Activated T-cell treated with anti-CD3 and anti-CD28 coated beads, Interleukin-2, amount 50 U/mL, for 72 hours (primary cell): ENCODE data around the gene RECQL5. TPM values are rescaled to one million over a fixed set of nuclear protein-coding genes. Genes with fewer than 3 reads are reported as not detected.
A peak's percentile ranks its signal among the peaks of the same experiment; 100 is the strongest.

Experiments used
- ATAC-seq, 2 donors: fragments of 150-1000 bp; cut with Tn5 transposase; replicated peaks in 1 of 2; 2 replicates each; pipeline ENCODE4 v1.10.0; 2021; ENCODE audit warnings: moderate library complexity in 2 of 2, mild to moderate bottlenecking in 1 of 2
- DNase-seq, 2 donors: peaks; one replicate each; pipeline ENCODE4 v3.0.0; 2021 to 2022; ENCODE audit warnings: mixed read lengths in 1 of 2
- H3K27ac Mint-ChIP-seq: one replicate; pipeline ENCODE4 v1.8.0; 2022; ENCODE audit warnings: mild to moderate bottlenecking, moderate library complexity, mixed read lengths
- H3K27me3 Mint-ChIP-seq: one replicate; pipeline ENCODE4 v1.8.0; 2022; ENCODE audit warnings: low read depth, mixed read lengths
- H3K36me3 Mint-ChIP-seq, 2 donors: one replicate each; pipeline ENCODE4 v1.8.0; 2022; ENCODE audit warnings: mixed read lengths in 2 of 2, mild to moderate bottlenecking in 1 of 2; ENCODE audit not compliant: insufficient read depth in 2 of 2
- H3K4me1 Mint-ChIP-seq: one replicate; pipeline ENCODE4 v1.8.0; 2022; ENCODE audit warnings: low read depth, mixed read lengths
- H3K4me3 Mint-ChIP-seq, 2 donors: one replicate each; pipeline ENCODE4 v1.8.0; 2022; ENCODE audit warnings: mild to moderate bottlenecking in 2 of 2, mixed read lengths in 2 of 2, moderate library complexity in 2 of 2
- H3K9me3 Mint-ChIP-seq, 2 donors: one replicate each; pipeline ENCODE4 v1.8.0; 2022; ENCODE audit warnings: mixed read lengths in 2 of 2
- total RNA-seq, 2 donors: library from RNA; stranded (reverse); gene quantifications; one replicate each; pipeline ENCODE4 v1.2.3, GENCODE V29; 2022

Gene RECQL5
- total RNA-seq, 2 donors from 2014 or later: 50.7 to 58.5 TPM

- H3K27ac Mint-ChIP-seq: no peak overlapping the region
- H3K27me3 Mint-ChIP-seq: no peaks in the 10 kb centered on the region
- no peaks in the 10 kb centered on the region for H3K36me3 Mint-ChIP-seq
- no peak overlapping the region for H3K4me3 Mint-ChIP-seq
- H3K9me3 Mint-ChIP-seq: no peaks in the 10 kb centered on the region
- ATAC-seq (no peak), DNase-seq (no peak)
- H3K4me1 Mint-ChIP-seq: no peaks in the 10 kb centered on the region
Measured at GRCh38 chr17:75623386-75623785, 43.6 kb downstream of the RECQL5 start.

- Mint-ChIP-seq H3K27ac (no peak overlapping the region), H3K4me1 (no peaks in the 10 kb centered on the region)
- DNase-seq: no peak
Measured at GRCh38 chr17:75622771-75623273, 44.1 kb downstream of the RECQL5 start.

GRCh38 chr17:75622076-75622475 lies 44.9 kb downstream of the RECQL5 start:
- no peaks in the 10 kb centered on the region for H3K27me3 Mint-ChIP-seq

More at GRCh38 chr17:75622771-75623273, 44.1 kb downstream of the RECQL5 start:
- no peak for ATAC-seq
- Mint-ChIP-seq H3K36me3 (no peaks in the 10 kb centered on the region), H3K9me3 (no peaks in the 10 kb centered on the region), H3K4me3 (no peak overlapping the region), H3K27me3 (no peaks in the 10 kb centered on the region)

GRCh38 chr17:75621489-75621888 lies 45.5 kb downstream of the RECQL5 start:
- Mint-ChIP-seq H3K27me3 (no peaks in the 10 kb centered on the region), H3K27ac (no peak overlapping the region), H3K4me3 (no peak overlapping the region), H3K9me3 (no peaks in the 10 kb centered on the region), H3K4me1 (no peaks in the 10 kb centered on the region), H3K36me3 (no peaks in the 10 kb centered on the region)
- no peak for ATAC-seq
- no peak for DNase-seq

More at GRCh38 chr17:75622076-75622475, 44.9 kb downstream of the RECQL5 start:
- Mint-ChIP-seq H3K4me3 (no peak overlapping the region), H3K36me3 (no peaks in the 10 kb centered on the region), H3K9me3 (no peaks in the 10 kb centered on the region), H3K27ac (no peak overlapping the region), H3K4me1 (no peaks in the 10 kb centered on the region)
- no peak for DNase-seq
- no peak for ATAC-seq

GRCh38 chr17:75619506-75620431 lies 47.2 kb downstream of the RECQL5 start:
- Mint-ChIP-seq H3K9me3 (no peaks in the 10 kb centered on the region), H3K4me1 (no peaks in the 10 kb centered on the region), H3K27me3 (no peaks in the 10 kb centered on the region), H3K36me3 (no peaks in the 10 kb centered on the region), H3K27ac (no peak overlapping the region), H3K4me3 (no peak overlapping the region)
- ATAC-seq: peak; percentile 15 to 32
- peak; percentile 13 to 44 for DNase-seq

GRCh38 chr17:75617675-75618074 lies 49.3 kb downstream of the RECQL5 start:
- ATAC-seq: no peak
- no peak for DNase-seq
- no peaks in the 10 kb centered on the region for H3K27me3 Mint-ChIP-seq
- H3K36me3 Mint-ChIP-seq: no peaks in the 10 kb centered on the region
- no peak overlapping the region for H3K27ac Mint-ChIP-seq
- no peaks in the 10 kb centered on the region for H3K4me1 Mint-ChIP-seq
- H3K9me3 Mint-ChIP-seq: no peaks in the 10 kb centered on the region
- no peak overlapping the region for H3K4me3 Mint-ChIP-seq

GRCh38 chr17:75617218-75617617 lies 49.7 kb downstream of the RECQL5 start:
- ATAC-seq (no peak), DNase-seq (no peak)
- Mint-ChIP-seq H3K27ac (no peak overlapping the region), H3K36me3 (no peaks in the 10 kb centered on the region), H3K27me3 (no peaks in the 10 kb centered on the region), H3K4me3 (no peak overlapping the region), H3K4me1 (no peaks in the 10 kb centered on the region), H3K9me3 (no peaks in the 10 kb centered on the region)

GRCh38 chr17:75616521-75617122 lies 50.3 kb downstream of the RECQL5 start:
- no peak for DNase-seq
- Mint-ChIP-seq H3K9me3 (no peaks in the 10 kb centered on the region), H3K27ac (no peak overlapping the region), H3K36me3 (no peaks in the 10 kb centered on the region), H3K27me3 (no peaks in the 10 kb centered on the region), H3K4me3 (no peak overlapping the region), H3K4me1 (no peaks in the 10 kb centered on the region)
- ATAC-seq: no peak

GRCh38 chr17:75615301-75615700 lies 51.7 kb downstream of the RECQL5 start:
- Mint-ChIP-seq H3K4me3 (no peak overlapping the region), H3K36me3 (no peaks in the 10 kb centered on the region), H3K9me3 (no peaks in the 10 kb centered on the region), H3K4me1 (no peaks in the 10 kb centered on the region), H3K27ac (no peak overlapping the region), H3K27me3 (no peaks in the 10 kb centered on the region)
- DNase-seq (no peak), ATAC-seq (no peak)

- ATAC-seq: no peak
- H3K9me3 Mint-ChIP-seq: no peaks in the 10 kb centered on the region
- no peaks in the 10 kb centered on the region for H3K4me1 Mint-ChIP-seq
- DNase-seq: no peak
- H3K27ac Mint-ChIP-seq: no peak overlapping the region
- H3K36me3 Mint-ChIP-seq: no peaks in the 10 kb centered on the region
- no peak overlapping the region for H3K4me3 Mint-ChIP-seq
- no peaks in the 10 kb centered on the region for H3K27me3 Mint-ChIP-seq
Measured at GRCh38 chr17:75614556-75615270, 52.2 kb downstream of the RECQL5 start.

GRCh38 chr17:75614006-75614405 lies 52.9 kb downstream of the RECQL5 start:
- no peaks in the 10 kb centered on the region for H3K9me3 Mint-ChIP-seq
- no peaks in the 10 kb centered on the region for H3K4me1 Mint-ChIP-seq
- no peak overlapping the region for H3K27ac Mint-ChIP-seq
- no peaks in the 10 kb centered on the region for H3K36me3 Mint-ChIP-seq
- H3K27me3 Mint-ChIP-seq: no peaks in the 10 kb centered on the region
- DNase-seq: no peak
- H3K4me3 Mint-ChIP-seq: no peak overlapping the region
- no peak for ATAC-seq

GRCh38 chr17:75612906-75613626 lies 53.9 kb downstream of the RECQL5 start:
- Mint-ChIP-seq H3K4me1 (no peaks in the 10 kb centered on the region), H3K27me3 (no peaks in the 10 kb centered on the region), H3K4me3 (no peak overlapping the region), H3K36me3 (no peaks in the 10 kb centered on the region), H3K9me3 (no peaks in the 10 kb centered on the region), H3K27ac (no peak overlapping the region)
- ATAC-seq (no peak), DNase-seq (no peak)
